ENCODE data around the gene OR5W2.
"Not testable (repeated sequence)": the region's sequence is repeated elsewhere in the genome, so short reads cannot be mapped to it uniquely, and the experiment has no call there.

OR5W2 gene

GRCh38 chr11:55914482-55914881 lies at the start of gene OR5W2:
Gene OR5W2 (minus strand): TSS chr11:55914582. CDS start chr11:55914582, 0 bp downstream.
- no peak for DNase-seq

- DNase-seq: no peak
Observed at GRCh38 chr11:55956521-55956920, 42.1 kb upstream of the OR5W2 start.

GRCh38 chr11:55949330-55949729 lies 34.9 kb upstream of the OR5W2 start:
- no peak for DNase-seq

- peak; percentile 1 for DNase-seq
Observed at GRCh38 chr11:55942785-55943392, 28.5 kb upstream of the OR5W2 start.

GRCh38 chr11:55936300-55936699 lies 21.9 kb upstream of the OR5W2 start, which contains the start of gene OR5I1:
Gene OR5I1 (minus strand): TSS chr11:55936400. CDS start chr11:55936400, 0 bp downstream.
- no peak for DNase-seq

GRCh38 chr11:55920537-55920936 lies 6.2 kb upstream of the OR5W2 start:
- no peak for DNase-seq

- DNase-seq: no peak
Observed at GRCh38 chr11:55902308-55902707, 12.1 kb downstream of the OR5W2 start.

- no peak for DNase-seq
Observed at GRCh38 chr11:55895216-55895615, 19.2 kb downstream of the OR5W2 start.

- DNase-seq: not testable (repeated sequence)
Observed at GRCh38 chr11:55885481-55885880, 28.9 kb downstream of the OR5W2 start.

- not testable (repeated sequence) for DNase-seq
Observed at GRCh38 chr11:55884995-55885394, 29.4 kb downstream of the OR5W2 start.

GRCh38 chr11:55882997-55883396 lies 31.4 kb downstream of the OR5W2 start, which contains the start of gene TRIM51:
Gene TRIM51 (plus strand): TSS chr11:55883297. CDS start chr11:55885429, 2,132 bp downstream.
- not testable (repeated sequence) for DNase-seq

GRCh38 chr11:55873146-55873545 lies 41.2 kb downstream of the OR5W2 start:
- DNase-seq: not testable (repeated sequence)

- not testable (repeated sequence) for DNase-seq
Observed at GRCh38 chr11:55872731-55873130, 41.7 kb downstream of the OR5W2 start.

- DNase-seq: not testable (repeated sequence)
Observed at GRCh38 chr11:55867354-55867753, 47.0 kb downstream of the OR5W2 start.
